Embryonic facial prominence (tissue), 1 donor: ENCODE results near the gene HIGD2A.

ENCODE experiments used
- DNase-seq: peaks from one replicate; pipeline ENCODE4 v3.0.0-alpha.2; 2016; ENCODE audit errors: extremely low spot score

HIGD2A gene

GRCh38 chr5:176415952-176416924 lies 27.7 kb downstream of the HIGD2A start, which contains the start of gene CLTB:
Gene CLTB (minus strand): TSS chr5:176416539. CDS start chr5:176416363, 176 bp downstream.
- peak; percentile 71 for DNase-seq

DNA sequence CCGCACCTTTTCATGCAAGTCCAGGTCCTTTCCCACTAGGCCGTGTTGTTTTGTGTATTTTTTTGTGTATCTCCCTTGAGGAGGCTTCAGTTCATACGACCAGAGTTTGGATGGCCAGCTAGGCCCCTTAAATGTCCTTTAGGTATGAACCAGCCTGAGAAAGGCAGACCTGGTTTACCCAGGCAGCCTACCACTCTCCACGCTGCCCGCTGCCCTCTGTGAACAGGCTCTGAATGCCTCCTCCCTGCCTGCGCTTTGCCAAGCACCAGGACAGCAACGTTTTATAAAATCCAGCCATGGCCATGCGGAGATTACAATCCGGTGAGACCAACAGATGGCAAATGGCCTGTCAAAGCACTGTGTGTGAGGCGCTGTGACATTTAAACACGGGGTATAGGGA lies 28.4 kb downstream of the HIGD2A start:
- no peak for DNase-seq

GRCh38 chr5:176418251-176418650 lies 29.7 kb downstream of the HIGD2A start:
- no peak for DNase-seq

DNA sequence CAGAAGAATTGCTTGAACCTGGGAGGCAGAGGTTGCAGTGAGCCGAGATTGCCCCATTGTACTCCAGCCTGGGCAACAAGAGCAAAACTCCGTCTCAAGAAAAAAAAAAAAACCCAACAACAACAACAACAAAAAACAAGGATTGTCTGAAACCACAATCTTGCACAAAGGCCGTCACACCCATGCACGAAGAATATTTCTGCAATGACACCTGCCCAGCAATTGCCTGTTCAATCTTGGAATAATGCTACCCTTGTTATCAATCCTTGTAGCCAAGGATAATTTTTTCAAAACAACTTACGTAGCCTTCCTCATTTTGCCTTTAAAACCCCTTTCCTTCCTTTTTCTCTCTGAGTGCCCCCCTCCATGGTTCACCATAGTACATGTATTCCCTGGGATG lies 31.5 kb downstream of the HIGD2A start:
- DNase-seq = no peak

- no peak for DNase-seq
These were observed 32.5 kb downstream of the HIGD2A start for GRCh38 chr5:176420972-176421544.

DNA sequence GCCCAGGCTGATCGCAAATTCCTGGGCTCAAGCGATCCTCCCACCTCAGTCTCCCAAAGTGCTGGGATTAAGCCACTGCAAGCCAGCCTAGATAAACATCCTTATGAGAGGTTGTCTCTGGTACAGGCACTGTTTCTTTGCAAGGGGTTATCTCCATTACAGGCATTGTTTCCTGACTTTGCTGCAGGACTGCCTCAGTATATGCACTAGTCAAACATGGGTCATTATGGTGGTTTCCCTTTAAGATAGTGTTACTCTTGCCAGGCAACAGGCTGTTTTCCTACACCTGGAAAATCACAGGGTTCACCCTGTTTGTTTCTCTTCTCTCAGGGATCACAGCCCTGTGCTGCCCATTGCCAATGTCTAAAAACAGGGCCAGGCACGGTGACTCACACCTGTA lies 35.6 kb downstream of the HIGD2A start:
- no peak for DNase-seq

DNA sequence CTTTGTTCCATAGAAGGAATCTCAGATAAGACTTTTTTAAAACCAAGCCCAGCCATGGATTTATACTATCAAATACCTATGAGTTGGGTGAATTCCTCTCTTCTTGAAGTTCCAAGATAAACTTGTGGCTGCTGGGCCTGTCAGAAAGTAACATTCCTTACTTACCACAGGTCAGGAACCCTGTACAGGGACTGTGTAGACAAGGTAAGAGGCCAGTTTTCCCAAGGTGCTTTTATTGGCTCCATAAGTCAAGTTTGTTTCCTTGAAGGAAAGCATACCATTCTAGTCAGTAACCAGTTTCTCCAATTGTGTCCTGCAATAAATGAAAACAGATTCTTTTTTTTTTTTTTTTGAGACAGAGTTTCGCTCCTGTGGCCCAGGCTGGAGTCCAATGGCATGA lies 36.6 kb downstream of the HIGD2A start:
- no peak for DNase-seq

DNA sequence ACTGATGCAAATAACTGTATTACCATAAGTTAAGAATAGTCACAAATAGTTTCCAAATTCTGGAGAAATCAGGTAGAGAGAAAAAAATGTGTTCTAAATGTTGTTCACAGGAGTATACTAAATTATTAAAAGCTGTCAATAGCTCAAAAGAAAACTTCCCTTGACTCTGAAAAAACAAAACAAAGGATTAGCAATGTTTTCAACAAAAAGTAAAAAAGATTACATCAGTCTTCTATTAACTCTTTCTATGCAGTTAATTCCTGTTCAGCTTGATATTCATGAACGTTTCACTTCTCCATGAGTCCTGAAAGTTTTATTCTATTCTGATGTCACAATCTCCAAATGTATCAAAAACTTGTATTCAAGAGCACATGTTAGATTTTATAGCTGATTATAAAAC lies 37.2 kb downstream of the HIGD2A start:
- DNase-seq = no peak

GRCh38 chr5:176426876-176427275 lies 38.3 kb downstream of the HIGD2A start:
- no peak for DNase-seq

GRCh38 chr5:176427971-176428370 lies 39.4 kb downstream of the HIGD2A start:
- no peak for DNase-seq

- DNase-seq = no peak
These were observed 41.4 kb downstream of the HIGD2A start for GRCh38 chr5:176429972-176430371.

GRCh38 chr5:176432707-176433106 lies 44.2 kb downstream of the HIGD2A start:
- no peak for DNase-seq

DNA sequence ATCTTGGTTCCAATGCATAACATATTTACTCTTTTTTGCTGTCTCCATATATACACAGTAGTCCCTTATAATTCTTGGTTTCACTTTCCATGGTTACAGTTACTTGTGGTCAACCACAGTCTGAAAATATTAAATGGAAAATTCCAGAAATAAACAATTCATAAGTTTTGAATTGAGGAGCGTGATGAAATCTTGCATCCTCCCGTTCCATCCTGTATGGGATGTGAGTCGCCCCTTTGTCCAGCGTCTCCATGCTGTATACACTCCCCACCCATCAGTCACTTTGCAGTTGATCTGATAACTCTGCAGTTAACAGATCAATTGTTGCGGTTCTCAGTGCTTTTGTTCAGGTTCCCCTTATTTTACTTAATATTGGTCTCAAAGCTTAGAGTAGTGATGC lies 48.1 kb downstream of the HIGD2A start:
- DNase-seq = no peak

- no peak for DNase-seq
These were observed 50.6 kb downstream of the HIGD2A start for GRCh38 chr5:176438959-176439757.
